Measurements from ENCODE around the gene WDR44. TPM values are rescaled to one million over a fixed set of nuclear protein-coding genes. Genes with fewer than 3 reads are reported as not detected.
A peak's percentile ranks its signal among the peaks of the same experiment; 100 is the strongest.

Gene WDR44
- total and polyA plus RNA-seq, 2 of the 13 experiments (the other 11 are each of a cell fraction or from before 2014, with no cell fraction given): 2.2 to 4.3 TPM

GRCh38 chrX:118496763-118497079 lies 150.8 kb downstream of the WDR44 start:
- Histone ChIP-seq H3K4me3 (replicated peaks in 1 of 3; ENCODE audit: insufficient read depth in 1 of 3, low read depth in 2 of 3, low read length in 3 of 3) (peak overlapping the region in 1 of 3 experiments; percentile 59; a peak in 1 of 6 replicates), H4K20me1 (ENCODE audit: insufficient read depth, low read length) (no peaks in the 10 kb centered on the region), H2AFZ (ENCODE audit: low read length) (no peak overlapping the region), H3K4me2 (ENCODE audit: low read depth, low read length) (peak overlapping the region; percentile 58), H3K36me3 (replicated peaks in 1 of 2; ENCODE audit: control insufficient read depth in 1 of 2, insufficient read depth in 2 of 2, low read length in 2 of 2) (no peaks in the 10 kb centered on the region), H3K9ac (ENCODE audit: insufficient read depth, low read depth, low read length) (no peak overlapping the region), H3K27ac (ENCODE audit: extremely low read length, insufficient read depth, low read length) (no peak overlapping the region), H3K4me1 (ENCODE audit: insufficient read depth, low read length) (peaks cover 14% of the 10 kb centered on the region), H3K79me2 (ENCODE audit: insufficient read depth, low read length) (no peaks in the 10 kb centered on the region), H3K9me3 (ENCODE audit: low read length) (no peaks in the 10 kb centered on the region), H3K27me3 (ENCODE audit: control insufficient read depth in 1 of 2, insufficient read depth in 2 of 2, low read length in 2 of 2) (peaks cover 2 to 18% of the 10 kb centered on the region in 2 experiments; a peak in 3 of 5 replicates)
- no TSS peak for BruUV-seq (replicated peaks)
- ATAC-seq (peak; percentile 23), DNase-seq (ENCODE audit: low spot score) (no peak), FAIRE-seq (no peak)
- TF ChIP-seq, protein P1, sequence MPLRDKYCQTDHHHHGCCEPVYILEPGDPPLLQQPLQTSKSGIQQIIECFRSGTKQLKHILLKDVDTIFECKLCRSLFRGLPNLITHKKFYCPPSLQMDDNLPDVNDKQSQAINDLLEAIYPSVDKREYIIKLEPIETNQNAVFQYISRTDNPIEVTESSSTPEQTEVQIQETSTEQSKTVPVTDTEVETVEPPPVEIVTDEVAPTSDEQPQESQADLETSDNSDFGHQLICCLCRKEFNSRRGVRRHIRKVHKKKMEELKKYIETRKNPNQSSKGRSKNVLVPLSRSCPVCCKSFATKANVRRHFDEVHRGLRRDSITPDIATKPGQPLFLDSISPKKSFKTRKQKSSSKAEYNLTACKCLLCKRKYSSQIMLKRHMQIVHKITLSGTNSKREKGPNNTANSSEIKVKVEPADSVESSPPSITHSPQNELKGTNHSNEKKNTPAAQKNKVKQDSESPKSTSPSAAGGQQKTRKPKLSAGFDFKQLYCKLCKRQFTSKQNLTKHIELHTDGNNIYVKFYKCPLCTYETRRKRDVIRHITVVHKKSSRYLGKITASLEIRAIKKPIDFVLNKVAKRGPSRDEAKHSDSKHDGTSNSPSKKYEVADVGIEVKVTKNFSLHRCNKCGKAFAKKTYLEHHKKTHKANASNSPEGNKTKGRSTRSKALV (CRISPR knock-in tag; IDR thresholded peaks at IDR 0.05): no peak
- TF ChIP-seq RBM39 (IDR thresholded peaks at IDR 0.05; ENCODE audit: low read depth, low read length, poor library complexity, severe bottlenecking): no peak
- WGBS (ENCODE audit: low lambda C conversion rate): 0% methylated on average over 4 of the region's 13 CpGs
- ChIA-PET CTCF (ENCODE audit: low intra/inter-chr PET ratio, low total read pairs) (no interaction called here), POLR2A (no interaction called here)
- intact Hi-C loops (cut with micrococcal nuclease; ENCODE audit: unreplicated experiment) (no loop called here), in situ Hi-C loops (cut with HindIII; ENCODE audit: extremely low pct_ligation_motif_present, low pct_unique_long_range_greater_than_20kb) (no loop called here)

GRCh38 chrX:118497180-118497818 lies 151.4 kb downstream of the WDR44 start:
- H3K4me2 ChIP-seq (ENCODE audit: low read depth, low read length): no peak overlapping the region
- CTCF ChIA-PET (ENCODE audit: low intra/inter-chr PET ratio, low total read pairs): no interaction called here
- H4K20me1 ChIP-seq (ENCODE audit: insufficient read depth, low read length): no peaks in the 10 kb centered on the region
- FAIRE-seq: no peak
- peak; percentile 20 for DNase-seq (ENCODE audit: low spot score)
- in situ Hi-C loops (cut with HindIII; ENCODE audit: extremely low pct_ligation_motif_present, low pct_unique_long_range_greater_than_20kb): no loop called here
- no peak overlapping the region for H3K9ac ChIP-seq (ENCODE audit: insufficient read depth, low read depth, low read length)
- peaks cover 2 to 18% of the 10 kb centered on the region in 2 experiments; a peak in 3 of 5 replicates for H3K27me3 ChIP-seq (ENCODE audit: control insufficient read depth in 1 of 2, insufficient read depth in 2 of 2, low read length in 2 of 2)
- BruUV-seq (replicated peaks): no TSS peak
- no peak overlapping the region for H3K27ac ChIP-seq (ENCODE audit: extremely low read length, insufficient read depth, low read length)
- POLR2A ChIA-PET: no interaction called here
- H3K9me3 ChIP-seq (ENCODE audit: low read length): no peaks in the 10 kb centered on the region
- H3K4me3 ChIP-seq (replicated peaks in 1 of 3; ENCODE audit: insufficient read depth in 1 of 3, low read depth in 2 of 3, low read length in 3 of 3): no peak overlapping the region
- no peak for ATAC-seq
- no peaks in the 10 kb centered on the region for H3K36me3 ChIP-seq (replicated peaks in 1 of 2; ENCODE audit: control insufficient read depth in 1 of 2, insufficient read depth in 2 of 2, low read length in 2 of 2)
- H3K4me1 ChIP-seq (ENCODE audit: insufficient read depth, low read length): peaks cover 14% of the 10 kb centered on the region
- 0% methylated on average over 3 of the region's 7 CpGs for WGBS (ENCODE audit: low lambda C conversion rate)
- intact Hi-C loops (cut with micrococcal nuclease; ENCODE audit: unreplicated experiment): no loop called here
- H2AFZ ChIP-seq (ENCODE audit: low read length): no peak overlapping the region
- 0 out of 2 replicates have a peak, but pooled peaks have one; percentile 32 for TF ChIP-seq NR2F6 (IDR thresholded peaks at IDR 0.05)
- no peak for TF ChIP-seq NR2F6 (CRISPR knock-in tag; IDR thresholded peaks at IDR 0.05)
- no peak for TF ChIP-seq U2AF1 (optimal IDR thresholded peaks at IDR 0.05; ENCODE audit: low read depth, low read length)
- peak; percentile 65 for TF ChIP-seq TCF7 (IDR thresholded peaks at IDR 0.05; ENCODE audit: low read depth)
- TF ChIP-seq, protein P2, sequence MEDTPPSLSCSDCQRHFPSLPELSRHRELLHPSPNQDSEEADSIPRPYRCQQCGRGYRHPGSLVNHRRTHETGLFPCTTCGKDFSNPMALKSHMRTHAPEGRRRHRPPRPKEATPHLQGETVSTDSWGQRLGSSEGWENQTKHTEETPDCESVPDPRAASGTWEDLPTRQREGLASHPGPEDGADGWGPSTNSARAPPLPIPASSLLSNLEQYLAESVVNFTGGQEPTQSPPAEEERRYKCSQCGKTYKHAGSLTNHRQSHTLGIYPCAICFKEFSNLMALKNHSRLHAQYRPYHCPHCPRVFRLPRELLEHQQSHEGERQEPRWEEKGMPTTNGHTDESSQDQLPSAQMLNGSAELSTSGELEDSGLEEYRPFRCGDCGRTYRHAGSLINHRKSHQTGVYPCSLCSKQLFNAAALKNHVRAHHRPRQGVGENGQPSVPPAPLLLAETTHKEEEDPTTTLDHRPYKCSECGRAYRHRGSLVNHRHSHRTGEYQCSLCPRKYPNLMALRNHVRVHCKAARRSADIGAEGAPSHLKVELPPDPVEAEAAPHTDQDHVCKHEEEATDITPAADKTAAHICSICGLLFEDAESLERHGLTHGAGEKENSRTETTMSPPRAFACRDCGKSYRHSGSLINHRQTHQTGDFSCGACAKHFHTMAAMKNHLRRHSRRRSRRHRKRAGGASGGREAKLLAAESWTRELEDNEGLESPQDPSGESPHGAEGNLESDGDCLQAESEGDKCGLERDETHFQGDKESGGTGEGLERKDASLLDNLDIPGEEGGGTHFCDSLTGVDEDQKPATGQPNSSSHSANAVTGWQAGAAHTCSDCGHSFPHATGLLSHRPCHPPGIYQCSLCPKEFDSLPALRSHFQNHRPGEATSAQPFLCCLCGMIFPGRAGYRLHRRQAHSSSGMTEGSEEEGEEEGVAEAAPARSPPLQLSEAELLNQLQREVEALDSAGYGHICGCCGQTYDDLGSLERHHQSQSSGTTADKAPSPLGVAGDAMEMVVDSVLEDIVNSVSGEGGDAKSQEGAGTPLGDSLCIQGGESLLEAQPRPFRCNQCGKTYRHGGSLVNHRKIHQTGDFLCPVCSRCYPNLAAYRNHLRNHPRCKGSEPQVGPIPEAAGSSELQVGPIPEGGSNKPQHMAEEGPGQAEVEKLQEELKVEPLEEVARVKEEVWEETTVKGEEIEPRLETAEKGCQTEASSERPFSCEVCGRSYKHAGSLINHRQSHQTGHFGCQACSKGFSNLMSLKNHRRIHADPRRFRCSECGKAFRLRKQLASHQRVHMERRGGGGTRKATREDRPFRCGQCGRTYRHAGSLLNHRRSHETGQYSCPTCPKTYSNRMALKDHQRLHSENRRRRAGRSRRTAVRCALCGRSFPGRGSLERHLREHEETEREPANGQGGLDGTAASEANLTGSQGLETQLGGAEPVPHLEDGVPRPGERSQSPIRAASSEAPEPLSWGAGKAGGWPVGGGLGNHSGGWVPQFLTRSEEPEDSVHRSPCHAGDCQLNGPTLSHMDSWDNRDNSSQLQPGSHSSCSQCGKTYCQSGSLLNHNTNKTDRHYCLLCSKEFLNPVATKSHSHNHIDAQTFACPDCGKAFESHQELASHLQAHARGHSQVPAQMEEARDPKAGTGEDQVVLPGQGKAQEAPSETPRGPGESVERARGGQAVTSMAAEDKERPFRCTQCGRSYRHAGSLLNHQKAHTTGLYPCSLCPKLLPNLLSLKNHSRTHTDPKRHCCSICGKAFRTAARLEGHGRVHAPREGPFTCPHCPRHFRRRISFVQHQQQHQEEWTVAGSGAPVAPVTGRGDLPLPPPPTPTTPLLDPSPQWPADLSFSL (CRISPR knock-in tag; IDR thresholded peaks at IDR 0.05): no peak
- H3K79me2 ChIP-seq (ENCODE audit: insufficient read depth, low read length): no peaks in the 10 kb centered on the region

Data from HepG2 (cell line).